HFFc6 (cell line): ENCODE data around the gene HSP90B1. TPM values are rescaled to one million over a fixed set of nuclear protein-coding genes. Genes with fewer than 3 reads are reported as not detected.

Experiments used
- DNase-seq: peaks from one replicate; pipeline ENCODE4 v3.0.0-alpha.2; 2018
- H3K27ac Mint-ChIP-seq: 2 replicates; pipeline ENCODE4 v1.8.0; 2020; ENCODE audit warnings: mild to moderate bottlenecking, mixed read lengths
- H3K27me3 Mint-ChIP-seq: 2 replicates; pipeline ENCODE4 v1.8.0; 2021; ENCODE audit warnings: mild to moderate bottlenecking, moderate library complexity, mixed read lengths; ENCODE audit not compliant: insufficient read depth
- H3K36me3 Mint-ChIP-seq: 2 replicates; pipeline ENCODE4 v1.8.0; 2021; ENCODE audit warnings: low read depth, mixed read lengths
- H3K4me1 Mint-ChIP-seq: 2 replicates; pipeline ENCODE4 v1.8.0; 2020; ENCODE audit warnings: low read depth, mixed read lengths
- H3K4me3 Mint-ChIP-seq: 2 replicates; pipeline ENCODE4 v1.8.0; 2020; ENCODE audit warnings: mild to moderate bottlenecking, moderate library complexity, mixed read lengths
- H3K9me3 Mint-ChIP-seq: 2 replicates; pipeline ENCODE4 v1.8.0; 2020; ENCODE audit warnings: mild to moderate bottlenecking, mixed read lengths
- total RNA-seq, 6 experiments: library from RNA; stranded (reverse); fragmentation: NEBNext Ultra II Directional; extraction: Animal tissue kit (Norgen Biotek cat#: 25700); gene quantifications; 2 replicates in 1 of 6; 3 replicates in 5 of 6; pipeline ENCODE4 v1.2.3, GENCODE V29; 2021
- TF ChIP-seq, protein P1 (sequence below): fragments of 200-600 bp; sonication (generic); IDR thresholded peaks from 2 replicates; pipeline ENCODE4 v1.5.0; 2021; ENCODE audit warnings: antibody characterized with exemption, mild to moderate bottlenecking

The HSP90B1 gene
- total RNA-seq, 6 experiments from 2014 or later = 1,001 to 1,318 (median 1,069) TPM

DNA sequence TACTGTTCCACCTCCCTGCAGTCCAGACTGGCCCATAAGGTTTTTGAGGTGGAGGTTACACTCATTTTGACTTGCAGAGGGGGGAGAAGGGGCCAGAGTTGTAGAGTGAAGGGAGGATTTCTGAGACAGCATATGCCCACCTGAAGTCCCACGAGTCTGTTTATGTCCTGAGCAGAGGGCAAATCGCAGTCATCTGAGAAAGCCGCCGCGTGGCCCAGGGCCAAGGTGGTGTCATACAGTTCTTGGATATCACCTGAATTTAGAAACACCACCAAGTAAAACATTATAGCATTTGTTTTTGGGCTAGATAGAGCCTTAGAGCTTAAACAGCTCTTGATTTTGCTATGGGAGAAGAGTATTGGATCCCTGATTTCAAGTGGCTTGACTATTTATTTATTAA, 66.4 kb downstream of the HSP90B1 start:
- no peak for DNase-seq
- Mint-ChIP-seq H3K4me3 (no peak overlapping the region), H3K27ac (no peak overlapping the region), H3K36me3 (no peaks in the 10 kb centered on the region; the same call in 1 of the 2 replicates), H3K9me3 (no peaks in the 10 kb centered on the region), H3K27me3 (no peaks in the 10 kb centered on the region), H3K4me1 (peaks cover 9% of the 10 kb centered on the region; the same call in 1 of the 2 replicates)
- TF ChIP-seq, protein P1, sequence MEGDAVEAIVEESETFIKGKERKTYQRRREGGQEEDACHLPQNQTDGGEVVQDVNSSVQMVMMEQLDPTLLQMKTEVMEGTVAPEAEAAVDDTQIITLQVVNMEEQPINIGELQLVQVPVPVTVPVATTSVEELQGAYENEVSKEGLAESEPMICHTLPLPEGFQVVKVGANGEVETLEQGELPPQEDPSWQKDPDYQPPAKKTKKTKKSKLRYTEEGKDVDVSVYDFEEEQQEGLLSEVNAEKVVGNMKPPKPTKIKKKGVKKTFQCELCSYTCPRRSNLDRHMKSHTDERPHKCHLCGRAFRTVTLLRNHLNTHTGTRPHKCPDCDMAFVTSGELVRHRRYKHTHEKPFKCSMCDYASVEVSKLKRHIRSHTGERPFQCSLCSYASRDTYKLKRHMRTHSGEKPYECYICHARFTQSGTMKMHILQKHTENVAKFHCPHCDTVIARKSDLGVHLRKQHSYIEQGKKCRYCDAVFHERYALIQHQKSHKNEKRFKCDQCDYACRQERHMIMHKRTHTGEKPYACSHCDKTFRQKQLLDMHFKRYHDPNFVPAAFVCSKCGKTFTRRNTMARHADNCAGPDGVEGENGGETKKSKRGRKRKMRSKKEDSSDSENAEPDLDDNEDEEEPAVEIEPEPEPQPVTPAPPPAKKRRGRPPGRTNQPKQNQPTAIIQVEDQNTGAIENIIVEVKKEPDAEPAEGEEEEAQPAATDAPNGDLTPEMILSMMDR = no peak

DNA sequence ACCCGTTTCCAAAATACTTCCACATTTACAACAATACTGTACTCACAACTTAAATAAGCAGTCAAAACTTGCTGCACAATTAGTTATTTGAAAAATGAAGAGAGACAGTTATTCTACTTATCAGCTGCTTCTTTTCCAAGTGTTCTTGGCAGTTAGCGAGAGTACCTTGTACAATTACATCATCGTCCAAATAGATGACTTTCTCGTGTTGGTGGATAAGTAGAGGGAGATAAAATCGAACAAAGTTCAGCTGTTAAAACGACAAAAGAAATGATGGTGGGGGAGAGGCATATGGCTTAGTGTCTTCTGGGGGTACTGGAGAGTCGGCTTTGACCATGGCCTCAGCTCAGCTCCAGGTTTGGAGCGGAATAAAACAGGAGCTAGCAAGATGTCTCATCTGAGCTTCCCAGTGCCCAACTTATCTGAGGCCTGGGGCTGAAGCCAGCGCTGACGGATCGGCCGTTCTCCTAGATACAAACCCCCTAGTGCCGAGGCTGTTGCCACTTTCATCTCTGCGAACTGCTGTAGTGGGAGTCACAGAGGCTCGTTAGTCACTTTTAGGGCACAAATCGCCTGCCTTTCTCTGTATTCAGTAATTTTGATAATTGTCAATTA, 67.2 kb downstream of the HSP90B1 start:
- Mint-ChIP-seq H3K27me3 (no peaks in the 10 kb centered on the region), H3K9me3 (no peaks in the 10 kb centered on the region), H3K4me1 (peaks cover 9% of the 10 kb centered on the region; the same call in 1 of the 2 replicates), H3K27ac (no peak overlapping the region), H3K4me3 (no peak overlapping the region), H3K36me3 (no peaks in the 10 kb centered on the region; the same call in 1 of the 2 replicates)
- TF ChIP-seq, protein P1 = no peak
- no peak for DNase-seq

Other genes with a start within 250 kb of the HSP90B1 start
- 10 to 100 TPM; 10.5 to 12.8 (median 11.3) TPM for gene NT5DC3, start 89.2 kb upstream of the HSP90B1 start, total RNA-seq
- gene TDG, start 35.5 kb downstream of the HSP90B1 start, total RNA-seq = 10 to 100 TPM; 13.9 to 19.7 (median 16.0) TPM
- gene GLT8D2, start 119.8 kb downstream of the HSP90B1 start, total RNA-seq = 10 to 100 TPM; 36.4 to 58.0 (median 50.9) TPM
- gene HCFC2, start 134.1 kb downstream of the HSP90B1 start, total RNA-seq = 10 to 100 TPM; 19.6 to 23.8 (median 21.9) TPM
- gene NFYB, start 207.8 kb downstream of the HSP90B1 start, total RNA-seq = 10 to 100 TPM; 20.0 to 33.3 (median 27.0) TPM